Activated naive CD4-positive, alpha-beta T cell treated with anti-CD3 and anti-CD28 coated beads, Interleukin-2, amount 50 U/mL, for 72 hours (primary cell): ENCODE results near the gene ZBP1. TPM values are rescaled to one million over a fixed set of nuclear protein-coding genes. Genes with fewer than 3 reads are reported as not detected.
"Not testable (repeated sequence)": the region's sequence is repeated elsewhere in the genome, so short reads cannot be mapped to it uniquely, and the experiment has no call there.

Source experiments
- ATAC-seq, 2 donors: fragments of 150-1000 bp; cut with Tn5 transposase; 2 replicates each; pipeline ENCODE4 v1.10.0; 2021; ENCODE audit warnings: mild to moderate bottlenecking in 2 of 2, moderate library complexity in 2 of 2
- DNase-seq, 2 donors: peaks; one replicate each; pipeline ENCODE4 v3.0.0; 2021 to 2022; ENCODE audit warnings: low spot score in 2 of 2
- H3K27ac Mint-ChIP-seq, 2 donors: one replicate each; pipeline ENCODE4 v1.8.0; 2022; ENCODE audit warnings: mild to moderate bottlenecking in 2 of 2, mixed read lengths in 2 of 2
- H3K36me3 Mint-ChIP-seq, 2 donors: one replicate each; pipeline ENCODE4 v1.8.0; 2022; ENCODE audit warnings: mixed read lengths in 2 of 2
- H3K9me3 Mint-ChIP-seq, 2 donors: one replicate each; pipeline ENCODE4 v1.8.0; 2022; ENCODE audit warnings: mixed read lengths in 2 of 2
- total RNA-seq, 2 donors: library from RNA; stranded (reverse); gene quantifications; one replicate each; pipeline ENCODE4 v1.2.3, GENCODE V29; 2022

The ZBP1 gene
- total RNA-seq, 2 donors from 2014 or later, result 0.16 to 1.1 TPM

- not testable (repeated sequence) for ATAC-seq, DNase-seq
- Mint-ChIP-seq H3K36me3 (peaks cover 32 to 44% of the 10 kb centered on the region in 2 donors), H3K9me3 (peaks cover 14 to 30% of the 10 kb centered on the region in 2 donors), H3K27ac (peak overlapping the region in 1 of 2 donors; percentile 88)
These were observed 8.7 kb upstream of the ZBP1 start for GRCh38 chr20:57628962-57629308.

- Mint-ChIP-seq H3K27ac (peak overlapping the region; percentile 75 to 88), H3K36me3 (peaks cover 32 to 45% of the 10 kb centered on the region in 2 donors), H3K9me3 (peaks cover 12 to 30% of the 10 kb centered on the region in 2 donors)
- peak; percentile 61 to 82 for ATAC-seq
- DNase-seq, result no peak
These were observed 8.1 kb upstream of the ZBP1 start for GRCh38 chr20:57628047-57628961.

- H3K9me3 Mint-ChIP-seq, result peaks cover 11 to 30% of the 10 kb centered on the region in 2 donors
- no peak overlapping the region for H3K27ac Mint-ChIP-seq
- DNase-seq (no peak), ATAC-seq (no peak)
- peaks cover 32 to 45% of the 10 kb centered on the region in 2 donors for H3K36me3 Mint-ChIP-seq
These were observed 7.1 kb upstream of the ZBP1 start for GRCh38 chr20:57627339-57627738.

- peaks cover 32 to 38% of the 10 kb centered on the region in 2 donors for H3K36me3 Mint-ChIP-seq
- ATAC-seq (no peak), DNase-seq (no peak)
- H3K9me3 Mint-ChIP-seq, result peaks cover 11 to 23% of the 10 kb centered on the region in 2 donors
- no peak overlapping the region for H3K27ac Mint-ChIP-seq
These were observed 5.8 kb upstream of the ZBP1 start for GRCh38 chr20:57625978-57626377.

GRCh38 chr20:57625181-57625958, 5.1 kb upstream of the ZBP1 start:
- no peak overlapping the region for H3K27ac Mint-ChIP-seq
- DNase-seq, result no peak
- peaks cover 31 to 36% of the 10 kb centered on the region in 2 donors for H3K36me3 Mint-ChIP-seq
- ATAC-seq, result no peak
- H3K9me3 Mint-ChIP-seq, result peaks cover 10 to 22% of the 10 kb centered on the region in 2 donors

- ATAC-seq (no peak), DNase-seq (no peak)
- Mint-ChIP-seq H3K36me3 (peaks cover 20 to 27% of the 10 kb centered on the region in 2 donors), H3K9me3 (peaks cover 4 to 14% of the 10 kb centered on the region in 2 donors), H3K27ac (no peak overlapping the region)
These were observed 3.9 kb upstream of the ZBP1 start for GRCh38 chr20:57624124-57624523.

GRCh38 chr20:57622579-57623381, 2.6 kb upstream of the ZBP1 start:
- peak in 1 of 2 donors; percentile 82 for DNase-seq
- peaks cover 4 to 14% of the 10 kb centered on the region in 2 donors for H3K9me3 Mint-ChIP-seq
- no peak for ATAC-seq
- peaks cover 20 to 27% of the 10 kb centered on the region in 2 donors for H3K36me3 Mint-ChIP-seq
- H3K27ac Mint-ChIP-seq, result no peak overlapping the region

- peaks cover 20 to 27% of the 10 kb centered on the region in 2 donors for H3K36me3 Mint-ChIP-seq
- H3K27ac Mint-ChIP-seq, result no peak overlapping the region
- H3K9me3 Mint-ChIP-seq, result peaks cover 4 to 14% of the 10 kb centered on the region in 2 donors
- no peak for DNase-seq
- ATAC-seq, result no peak
These were observed 2.0 kb upstream of the ZBP1 start for GRCh38 chr20:57622201-57622570.

- peak overlapping the region; percentile 29 to 91 for H3K27ac Mint-ChIP-seq
- H3K9me3 Mint-ChIP-seq, result peaks cover 4 to 14% of the 10 kb centered on the region in 2 donors
- H3K36me3 Mint-ChIP-seq, result peaks cover 20 to 27% of the 10 kb centered on the region in 2 donors
- ATAC-seq (no peak), DNase-seq (no peak)
These were observed 1.4 kb upstream of the ZBP1 start for GRCh38 chr20:57621421-57622200.

GRCh38 chr20:57620999-57621398, 773 bp upstream of the ZBP1 start:
- H3K9me3 Mint-ChIP-seq, result peaks cover 4 to 14% of the 10 kb centered on the region in 2 donors
- peaks cover 15 to 21% of the 10 kb centered on the region in 2 donors for H3K36me3 Mint-ChIP-seq
- DNase-seq (no peak), ATAC-seq (no peak)
- H3K27ac Mint-ChIP-seq, result peak overlapping the region; percentile 8 to 91

GRCh38 chr20:57619051-57619831, 985 bp downstream of the ZBP1 start:
- peak; percentile 72 to 74 for DNase-seq
- ATAC-seq, result peak; percentile 80 to 82
- peaks cover 3 to 5% of the 10 kb centered on the region in 2 donors for H3K36me3 Mint-ChIP-seq
- peak overlapping the region; percentile 91 to 92 for H3K27ac Mint-ChIP-seq
- peaks cover 0 to 3% of the 10 kb centered on the region in 2 donors for H3K9me3 Mint-ChIP-seq

GRCh38 chr20:57618764-57619050, 1.5 kb downstream of the ZBP1 start:
- no peak for ATAC-seq
- H3K27ac Mint-ChIP-seq, result peak overlapping the region; percentile 91 to 92
- H3K36me3 Mint-ChIP-seq, result peaks cover 0 to 5% of the 10 kb centered on the region in 2 donors
- H3K9me3 Mint-ChIP-seq, result no peaks in the 10 kb centered on the region
- DNase-seq, result no peak

GRCh38 chr20:57618091-57618763, 2.0 kb downstream of the ZBP1 start:
- peaks cover 0 to 5% of the 10 kb centered on the region in 2 donors for H3K36me3 Mint-ChIP-seq
- ATAC-seq, result peak; percentile 8 to 15
- peak overlapping the region; percentile 91 to 92 for H3K27ac Mint-ChIP-seq
- no peaks in the 10 kb centered on the region for H3K9me3 Mint-ChIP-seq
- no peak for DNase-seq

- peak overlapping the region; percentile 73 to 91 for H3K27ac Mint-ChIP-seq
- no peak for DNase-seq
- no peak for ATAC-seq
- peaks cover 0 to 5% of the 10 kb centered on the region in 2 donors for H3K36me3 Mint-ChIP-seq
- no peaks in the 10 kb centered on the region for H3K9me3 Mint-ChIP-seq
These were observed 3.0 kb downstream of the ZBP1 start for GRCh38 chr20:57617079-57617795.
